Esophagus squamous epithelium (tissue), 4 donors: Measurements from ENCODE around the gene SESTD1.

Source experiments
- CTCF ChIP-seq, 6 experiments: fragments of 450-650 bp in 4 of 6; fragments of 200-600 bp in 2 of 6; sonication (generic) in 2 of 6; IDR thresholded peaks; one replicate each; pipeline ENCODE4 v1.5.1; 2016 to 2019; ENCODE audit warnings: antibody characterized with exemption in 6 of 6, mild to moderate bottlenecking in 4 of 6, moderate library complexity in 4 of 6
- POLR2A ChIP-seq, 4 donors: fragments of 450-650 bp; IDR thresholded peaks; one replicate each; pipeline ENCODE4 v1.6.1; 2017; ENCODE audit warnings: antibody characterized with exemption in 4 of 4, mild to moderate bottlenecking in 4 of 4, moderate library complexity in 3 of 4

GRCh38 chr2:179137200-179137759 lies 127.4 kb downstream of the SESTD1 start:
- TF ChIP-seq CTCF (IDR thresholded peaks at IDR 0.05) (no peak), POLR2A (IDR thresholded peaks at IDR 0.05) (no peak)
